ENCODE data around the gene TSPAN32.
"Not testable (repeated sequence)": the region's sequence is repeated elsewhere in the genome, so short reads cannot be mapped to it uniquely, and the experiment has no call there.

The TSPAN32 gene

GRCh38 chr11:2286350-2286749 is 15.5 kb upstream of the TSPAN32 start:
- not testable (repeated sequence) for DNase-seq (ENCODE audit: low spot score)

DNA sequence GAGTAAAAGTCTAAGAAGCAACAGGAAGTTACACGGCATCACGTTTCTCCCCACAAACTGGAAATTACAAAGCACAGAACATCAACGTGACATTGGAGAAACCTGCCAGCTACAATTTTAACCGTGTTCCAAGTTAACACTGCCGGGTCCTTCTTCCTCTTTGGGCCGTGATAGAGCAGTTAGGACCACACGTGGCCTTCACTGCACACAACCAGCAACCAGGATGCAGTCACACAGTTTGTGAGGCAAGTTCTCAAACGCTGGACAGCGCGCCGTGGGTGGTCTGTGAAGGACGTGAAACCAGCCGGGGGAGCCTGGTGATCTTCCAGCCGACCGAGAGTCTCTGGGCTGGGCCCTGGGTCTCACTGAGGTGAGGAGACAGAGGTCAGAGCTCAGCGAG is 14.7 kb upstream of the TSPAN32 start:
- DNase-seq (ENCODE audit: low spot score): no peak

- no peak for DNase-seq (ENCODE audit: low spot score)
These were observed 12.5 kb upstream of the TSPAN32 start for GRCh38 chr11:2289350-2289749.

- no peak for DNase-seq (ENCODE audit: low spot score)
These were observed 12.0 kb upstream of the TSPAN32 start for GRCh38 chr11:2289859-2290258.

GRCh38 chr11:2290351-2290841 is 11.4 kb upstream of the TSPAN32 start:
- DNase-seq (ENCODE audit: low spot score): no peak

GRCh38 chr11:2293531-2293971 is 8.3 kb upstream of the TSPAN32 start:
- DNase-seq (ENCODE audit: low spot score): no peak

DNA sequence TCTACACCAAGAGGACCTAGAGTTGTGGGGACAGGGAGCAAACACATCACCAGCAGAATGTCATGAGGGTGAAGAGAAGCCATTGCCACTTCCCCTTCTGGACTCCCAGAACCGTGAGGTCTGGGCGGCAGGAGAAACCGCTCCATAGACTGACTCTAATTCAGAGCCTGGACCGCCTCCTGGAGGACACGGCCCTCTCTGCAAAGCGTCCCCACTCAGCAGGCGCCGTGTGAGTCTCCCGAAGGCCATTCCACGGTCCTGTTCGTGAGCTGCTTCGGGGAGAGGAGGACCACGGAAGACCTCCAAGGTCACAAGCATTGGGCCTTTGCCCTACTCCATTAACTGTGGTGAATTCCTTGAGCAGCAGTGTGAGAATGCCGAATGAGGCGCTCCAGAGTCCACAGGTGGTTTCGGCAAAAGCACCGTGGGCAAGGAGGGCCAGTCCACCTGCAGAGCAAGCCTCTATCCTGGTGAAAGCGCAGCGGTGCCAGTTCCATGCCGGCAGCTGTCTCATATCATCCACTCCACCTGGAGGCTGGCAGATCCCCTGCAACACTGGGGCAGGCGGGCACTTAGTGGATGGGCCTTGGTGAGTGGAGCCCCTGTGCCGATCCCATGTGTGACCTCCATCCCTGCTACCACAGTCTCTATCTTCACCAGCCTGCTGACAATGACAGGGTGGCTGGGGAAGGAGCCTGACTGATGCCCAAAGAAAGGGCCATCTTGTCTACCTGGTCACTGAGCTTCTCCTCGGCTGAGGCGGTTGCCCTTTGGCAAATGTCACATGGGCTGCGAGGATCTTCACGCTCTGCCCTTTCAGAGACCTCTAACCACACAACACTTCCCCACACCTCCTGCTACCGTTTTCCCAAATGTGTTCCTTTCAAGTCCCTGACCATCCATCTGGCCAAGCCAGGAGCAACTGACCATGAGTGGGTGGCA is 7.6 kb upstream of the TSPAN32 start:
- no peak for DNase-seq (ENCODE audit: low spot score)

DNA sequence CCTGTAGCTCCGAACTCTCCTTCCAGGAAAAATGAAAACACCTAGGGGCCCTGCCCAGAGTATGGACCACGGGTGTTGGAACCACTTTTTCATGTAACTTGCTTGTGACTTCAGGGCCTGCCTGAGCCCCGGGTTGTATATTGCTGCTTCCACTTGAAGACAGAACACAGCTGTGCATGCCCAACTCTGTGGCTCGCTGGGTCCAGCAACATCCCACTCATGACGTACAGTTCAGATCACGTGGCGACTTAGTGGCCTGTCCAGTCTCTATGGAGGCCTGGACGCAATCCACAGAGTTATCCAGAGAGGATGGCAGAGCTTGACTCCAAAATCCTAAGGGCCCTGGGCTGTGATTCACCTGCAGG is 6.9 kb upstream of the TSPAN32 start:
- DNase-seq (ENCODE audit: low spot score): no peak

DNA sequence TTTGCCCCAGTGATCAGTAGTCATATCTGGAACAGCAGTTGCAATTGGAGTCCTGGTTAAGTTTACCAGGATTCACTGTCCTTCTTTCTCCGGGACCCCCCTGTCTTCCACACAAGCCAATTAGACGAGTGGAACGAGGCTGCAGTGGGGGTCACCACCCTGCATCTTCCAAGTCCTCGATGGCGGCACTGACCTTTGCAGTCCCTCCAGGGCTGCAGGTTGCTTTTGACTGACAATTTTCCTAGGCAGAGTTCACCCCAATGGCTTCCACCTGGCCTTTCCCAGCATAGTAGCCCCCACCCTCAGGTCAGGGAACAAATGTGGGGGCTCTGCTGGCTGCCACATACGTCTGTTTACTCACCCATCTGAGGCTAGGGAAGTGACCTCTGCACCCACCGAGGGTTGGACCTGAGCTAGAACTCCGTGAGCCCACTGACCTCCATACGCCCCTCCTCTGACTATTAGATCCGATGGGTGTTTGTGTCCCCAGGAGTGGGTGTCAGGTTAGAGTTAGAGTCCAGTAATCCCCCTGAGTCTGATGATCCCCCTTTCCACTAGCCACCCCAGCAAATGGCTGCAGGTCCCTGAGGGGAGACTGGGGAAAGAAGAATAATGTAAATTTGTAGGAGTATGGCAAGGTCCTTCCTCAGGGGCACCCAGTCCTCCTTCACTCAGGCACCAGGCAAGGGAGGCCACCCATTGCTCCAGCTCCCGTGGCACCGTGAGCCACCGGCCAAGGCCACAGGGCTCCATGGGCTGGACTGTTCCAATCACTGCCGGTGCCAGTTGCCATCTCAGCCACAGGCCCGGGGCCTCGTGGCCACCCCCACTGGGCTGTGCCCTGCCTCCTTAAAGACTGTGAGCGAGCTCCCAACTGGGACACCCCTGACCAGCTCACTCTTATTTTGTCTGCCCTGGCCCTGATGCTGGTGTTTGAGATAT is 5.6 kb upstream of the TSPAN32 start:
- DNase-seq (ENCODE audit: low spot score): no peak

- DNase-seq (ENCODE audit: low spot score): no peak
These were observed 4.7 kb upstream of the TSPAN32 start for GRCh38 chr11:2296913-2297622.

GRCh38 chr11:2297623-2298030 is 4.2 kb upstream of the TSPAN32 start:
- no peak for DNase-seq (ENCODE audit: low spot score)

GRCh38 chr11:2298131-2298794 is 3.5 kb upstream of the TSPAN32 start:
- DNase-seq (ENCODE audit: low spot score): no peak

DNA sequence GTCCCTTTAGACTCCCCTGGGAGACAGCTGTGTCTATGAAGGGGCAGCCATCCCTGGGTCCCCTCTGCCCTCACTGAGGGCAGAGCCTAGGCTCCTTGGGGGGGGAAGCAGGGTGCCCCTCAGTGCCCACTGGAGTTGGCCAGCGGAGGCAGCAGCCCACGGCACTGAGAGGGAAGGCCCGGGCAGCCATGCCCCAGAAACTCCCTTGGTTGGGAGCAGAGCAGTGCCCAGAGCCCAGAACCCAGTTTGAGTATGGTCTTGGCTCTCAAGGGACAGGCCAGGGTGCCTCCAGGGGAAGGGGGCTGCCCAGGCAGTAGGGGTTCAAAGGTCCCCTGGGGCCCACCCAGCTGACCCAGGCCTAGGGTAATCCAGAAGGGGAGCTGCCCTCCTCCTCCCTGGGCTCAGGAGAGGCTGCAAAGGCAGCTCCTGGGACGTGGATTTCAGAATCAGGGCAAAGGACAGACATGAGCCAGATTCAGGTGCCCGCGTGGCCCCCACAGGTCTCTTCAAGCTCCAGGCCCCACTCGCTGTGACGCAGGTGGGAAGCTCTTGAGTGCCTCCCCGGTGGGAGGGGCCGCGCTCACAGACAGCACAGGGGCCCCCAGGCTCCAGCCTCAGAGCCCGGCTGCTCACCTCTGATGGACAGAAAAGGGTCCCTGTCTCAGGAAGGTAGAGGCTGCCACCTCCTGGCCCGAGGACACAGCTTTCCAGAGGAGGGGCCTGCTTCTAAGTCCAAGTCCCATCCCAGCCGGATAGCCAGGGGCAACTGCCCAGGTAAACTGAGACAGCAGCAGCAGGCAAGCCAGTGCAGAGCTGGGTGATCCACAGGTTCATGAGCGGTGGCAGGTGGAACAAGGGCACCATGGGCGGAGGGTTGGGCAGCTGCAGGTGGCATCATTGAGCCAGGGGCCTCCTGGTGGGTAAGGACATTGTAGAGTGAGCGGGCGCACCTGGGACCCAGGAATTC is 2.7 kb upstream of the TSPAN32 start:
- peak; percentile 34 for DNase-seq (ENCODE audit: low spot score)

GRCh38 chr11:2299773-2300172 is 2.0 kb upstream of the TSPAN32 start:
- no peak for DNase-seq (ENCODE audit: low spot score)

DNA sequence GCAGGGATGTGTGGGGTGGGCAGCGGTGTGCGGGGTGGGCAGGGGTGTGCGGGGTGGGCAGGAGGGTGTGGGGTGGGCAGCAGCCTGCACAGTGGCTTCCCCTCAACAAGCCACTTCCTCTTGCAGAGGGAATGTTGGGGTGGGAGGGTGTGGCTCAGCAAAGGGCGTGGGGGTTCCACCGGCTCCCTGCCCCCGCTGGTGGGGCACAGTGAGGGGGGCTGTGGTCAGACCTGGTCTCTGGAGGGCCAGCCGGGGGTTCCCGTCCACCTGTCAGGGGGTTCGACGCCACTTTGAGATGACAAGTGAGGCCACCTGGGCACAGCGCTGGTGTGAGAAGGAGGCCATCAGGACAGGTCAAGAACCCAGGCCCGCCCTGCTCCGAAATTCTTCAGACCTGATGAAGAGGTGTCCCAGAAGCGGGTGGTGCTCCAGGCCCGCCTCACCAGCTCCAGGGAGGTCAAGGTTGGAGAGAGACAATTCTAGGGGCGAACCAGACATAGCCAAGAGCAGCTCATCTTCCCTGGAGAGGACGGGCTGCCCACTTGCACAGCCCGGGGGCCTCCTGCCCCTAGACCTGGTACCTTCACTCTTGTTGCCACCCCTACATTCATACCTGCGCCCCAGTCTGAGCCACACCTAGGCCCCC is 1.4 kb upstream of the TSPAN32 start:
- no peak for DNase-seq (ENCODE audit: low spot score)

- no peak for DNase-seq (ENCODE audit: low spot score)
These were observed 730 bp upstream of the TSPAN32 start for GRCh38 chr11:2300936-2301630.

GRCh38 chr11:2302306-2302895 is 588 bp downstream of the TSPAN32 start:
- no peak for DNase-seq (ENCODE audit: low spot score)

Measured in SK-N-DZ (cell line).